Measurements from ENCODE around the gene GPC5. TPM values are rescaled to one million over a fixed set of nuclear protein-coding genes. Genes with fewer than 3 reads are reported as not detected.

GPC5 gene
- total and polyA plus RNA-seq, 2 of the 8 experiments (the other 6 are each of a cell fraction or from before 2014, with no cell fraction given) = 0.20 to 0.39 TPM

DNA sequence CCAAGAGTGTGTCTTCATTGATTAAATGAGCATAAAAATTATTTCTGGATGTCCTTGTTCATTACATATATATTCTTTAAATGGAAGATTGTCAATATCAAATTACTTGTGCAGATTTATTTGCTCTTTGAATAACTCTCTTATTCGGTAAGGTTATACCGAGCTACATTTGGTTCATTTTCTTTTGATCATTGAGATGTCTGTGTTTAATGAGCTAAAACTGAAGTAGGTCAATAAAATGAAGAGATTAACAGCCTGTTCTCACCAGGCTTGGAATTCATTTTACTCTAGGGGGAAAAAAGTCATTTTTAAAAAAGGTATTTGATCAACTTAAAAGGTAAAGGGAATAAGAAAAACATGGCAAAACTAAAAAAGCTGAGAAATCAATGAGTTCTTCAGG lies 10.6 kb downstream of the GPC5 start:
- Histone ChIP-seq H2BK12ac (ENCODE audit: low read depth, low read length) (no peak overlapping the region), H2BK15ac (ENCODE audit: low read length) (no peak overlapping the region), H2BK20ac (ENCODE audit: low read length) (no peak overlapping the region), H2BK120ac (replicated peaks; ENCODE audit: low read depth, low read length) (no peak overlapping the region), H3K4ac (replicated peaks; ENCODE audit: insufficient read length, low read depth, low read length) (no peak overlapping the region), H3K27me3 (replicated peaks in 1 of 4; ENCODE audit: control insufficient read depth in 3 of 4, extremely low read depth in 1 of 4, insufficient read depth in 3 of 4, low read length in 3 of 4) (no peaks in the 10 kb centered on the region), H2AK5ac (ENCODE audit: low read depth, low read length) (no peak overlapping the region), H4K20me1 (replicated peaks in 1 of 2; ENCODE audit: control insufficient read depth in 1 of 2, insufficient read depth in 2 of 2, low read length in 2 of 2) (no peaks in the 10 kb centered on the region), H4K8ac (ENCODE audit: extremely low read depth, insufficient read depth, low read length) (no peak overlapping the region), H3K27ac (ENCODE audit: low read depth, low read length) (no peak overlapping the region), H3K18ac (ENCODE audit: extremely low read depth, low read length) (no peak overlapping the region), H4K5ac (ENCODE audit: insufficient read length, low read depth, low read length) (no peak overlapping the region), H3K23ac (ENCODE audit: insufficient read length) (no peak overlapping the region), H3K4me2 (ENCODE audit: insufficient read depth in 1 of 2, low read depth in 2 of 2, low read length in 2 of 2) (no peak overlapping the region), H3K56ac (replicated peaks; ENCODE audit: insufficient read length, low read depth, low read length) (no peak overlapping the region), H3K4me3 (ENCODE audit: extremely low read depth in 1 of 4, insufficient read depth in 2 of 4, low read depth in 3 of 4, low read length in 4 of 4) (no peak overlapping the region), H3K9ac (replicated peaks in 1 of 4; ENCODE audit: extremely low read depth in 1 of 4, low read depth in 3 of 4, low read length in 3 of 4) (no peak overlapping the region), H3K23me2 (ENCODE audit: low read depth, low read length) (no peaks in the 10 kb centered on the region), H3K4me1 (replicated peaks in 1 of 4; ENCODE audit: control insufficient read depth in 3 of 4, insufficient read depth in 4 of 4, low read length in 3 of 4) (no peaks in the 10 kb centered on the region), H3K79me1 (ENCODE audit: low read depth, low read length) (no peaks in the 10 kb centered on the region), H3K36me3 (ENCODE audit: control insufficient read depth in 2 of 4, insufficient read depth in 4 of 4, low read length in 3 of 4) (no peaks in the 10 kb centered on the region), H3K9me3 (ENCODE audit: insufficient read depth in 2 of 2, low read depth in 1 of 2, low read length in 1 of 2) (0 out of 4 replicates have a peak, but pooled peaks cover 0 to 5% of the 10 kb centered on the region in 2 experiments), H2BK5ac (ENCODE audit: low read depth, low read length) (no peak overlapping the region), H3K79me2 (ENCODE audit: control insufficient read depth in 1 of 2, insufficient read depth in 2 of 2, low read length in 2 of 2) (no peaks in the 10 kb centered on the region), H3K14ac (ENCODE audit: insufficient read length) (no peak overlapping the region), H4K91ac (replicated peaks; ENCODE audit: insufficient read length, low read length) (no peak overlapping the region), H2AFZ (ENCODE audit: low read length) (no peak overlapping the region)
- FAIRE-seq = no peak
- ChIA-PET POLR2A (ENCODE audit: partially characterized antibody) (no interaction called here), CTCF (ENCODE audit: partially characterized antibody) (interaction anchor here (1.1 to 4.0 kb wide), 5 partner anchors 21 to 372 kb away, joined by 3 to 27 read pairs (median 8); no protein-coding TSS in a partner anchor)
- TF ChIP-seq SP2 (IDR thresholded peaks at IDR 0.05; ENCODE audit: low read length) (no peak), NANOG (IDR thresholded peaks at IDR 0.05; ENCODE audit: insufficient read depth, low read depth, low read length, poor library complexity, severe bottlenecking) (no peak), CBX5 (IDR thresholded peaks at IDR 0.05; ENCODE audit: low read depth, low read length) (no peak), POLR2AphosphoS5 (IDR thresholded peaks at IDR 0.05; ENCODE audit: low read depth, low read length) (no peak), SIN3A (conservative IDR thresholded peaks at IDR 0.05 in 1 of 2, IDR thresholded peaks at IDR 0.05 in 1 of 2; ENCODE audit: low read depth in 1 of 2, low read length in 2 of 2) (no peak), BRCA1 (IDR thresholded peaks at IDR 0.05; ENCODE audit: low read depth, low read length) (no peak), EP300 (IDR thresholded peaks at IDR 0.05; ENCODE audit: borderline replicate concordance in 1 of 2, low read depth in 2 of 2, low read length in 2 of 2) (no peak)
- 100% methylated on average over 2 of the region's 2 CpGs; no CpG with 5 or more reads in 1 of the 2 experiments for WGBS, 2 experiments (ENCODE audit: extremely low coverage in 1 of 2, insufficient coverage in 1 of 2, insufficient read length in 1 of 2, insufficient replicate concordance in 2 of 2, low coverage in 1 of 2, low lambda C conversion rate in 2 of 2, missing lambda C conversion rate in 1 of 2)
- DNase-seq (ENCODE audit: low read depth in 1 of 2, low spot score in 2 of 2) = no peak

Data from H1 (cell line).